Measurements from ENCODE around the gene CGNL1.

- TF ChIP-seq CTCF (IDR thresholded peaks at IDR 0.05) (no peak), SREBF2 (IDR thresholded peaks at IDR 0.05) (no peak), REST (IDR thresholded peaks at IDR 0.05) (no peak), RCOR1 (IDR thresholded peaks at IDR 0.05; ENCODE audit: low read depth, low read length) (no peak)
Measured at GRCh38 chr15:57477736-57478522, 101.6 kb downstream of the CGNL1 start.
